Measurements from ENCODE around the gene BCAR3.

BCAR3 gene

DNA sequence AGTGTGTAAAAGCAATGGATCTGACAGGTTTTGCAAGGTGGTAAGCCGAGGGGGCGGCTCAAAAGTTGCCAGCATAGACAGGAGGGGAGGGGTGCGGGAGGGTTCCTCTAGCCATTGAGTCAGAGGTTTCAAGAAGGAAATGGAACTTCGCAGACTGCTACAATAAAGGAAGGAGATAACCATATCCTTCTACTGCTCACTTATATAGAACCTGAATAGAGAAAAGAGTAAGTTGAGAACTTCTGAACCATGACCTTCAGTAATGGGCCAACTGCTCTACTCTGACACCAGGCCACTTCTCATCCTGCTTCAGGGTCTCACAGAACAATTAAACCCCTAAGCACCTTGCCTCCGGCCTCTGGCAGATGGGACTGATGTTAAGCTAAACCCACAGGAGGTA, 26.3 kb upstream of the BCAR3 start:
- Histone ChIP-seq H4K20me1 (ENCODE audit: insufficient read depth, low read length) (no peaks in the 10 kb centered on the region), H3K36me3 (ENCODE audit: insufficient read depth, low read length) (no peaks in the 10 kb centered on the region), H3K27ac (ENCODE audit: low read length) (no peak overlapping the region), H3K79me2 (ENCODE audit: insufficient read depth, low read length) (no peaks in the 10 kb centered on the region), H3K4me2 (ENCODE audit: insufficient read depth, low read length) (no peak overlapping the region), H3K4me3 (ENCODE audit: low read depth in 1 of 2, low read length in 2 of 2) (no peak overlapping the region), H3K9me3 (ENCODE audit: insufficient read depth, low read length, severe bottlenecking) (no peaks in the 10 kb centered on the region), H3K4me1 (ENCODE audit: insufficient read depth, low read length) (peaks cover 9% of the 10 kb centered on the region), H3K27me3 (ENCODE audit: insufficient read depth, low read length, poor library complexity) (no peaks in the 10 kb centered on the region), H3K9ac (ENCODE audit: low read depth, low read length) (no peak overlapping the region), H2AFZ (ENCODE audit: low read depth, low read length) (no peak overlapping the region)
- DNase-seq (no peak), ATAC-seq (ENCODE audit: insufficient read depth, low read depth) (no peak)
- TF ChIP-seq EZH2 (IDR thresholded peaks at IDR 0.05; ENCODE audit: borderline replicate concordance, low read depth, low read length, severe bottlenecking), result no peak
- TF ChIP-seq CTCF (IDR thresholded peaks at IDR 0.05; ENCODE audit: borderline replicate concordance, extremely low read depth, low read length, poor library complexity, severe bottlenecking), result no peak

- no peak for ATAC-seq (ENCODE audit: insufficient read depth, low read depth)
- Histone ChIP-seq H3K9me3 (ENCODE audit: insufficient read depth, low read length, severe bottlenecking) (no peaks in the 10 kb centered on the region), H3K4me3 (ENCODE audit: low read depth in 1 of 2, low read length in 2 of 2) (no peak overlapping the region), H3K4me2 (ENCODE audit: insufficient read depth, low read length) (no peak overlapping the region), H3K27ac (ENCODE audit: low read length) (no peak overlapping the region), H4K20me1 (ENCODE audit: insufficient read depth, low read length) (no peaks in the 10 kb centered on the region), H3K36me3 (ENCODE audit: insufficient read depth, low read length) (no peaks in the 10 kb centered on the region), H3K79me2 (ENCODE audit: insufficient read depth, low read length) (no peaks in the 10 kb centered on the region), H3K27me3 (ENCODE audit: insufficient read depth, low read length, poor library complexity) (no peaks in the 10 kb centered on the region), H3K9ac (ENCODE audit: low read depth, low read length) (no peak overlapping the region), H3K4me1 (ENCODE audit: insufficient read depth, low read length) (no peaks in the 10 kb centered on the region), H2AFZ (ENCODE audit: low read depth, low read length) (no peak overlapping the region)
- TF ChIP-seq EZH2 (IDR thresholded peaks at IDR 0.05; ENCODE audit: borderline replicate concordance, low read depth, low read length, severe bottlenecking) (no peak), CTCF (IDR thresholded peaks at IDR 0.05; ENCODE audit: borderline replicate concordance, extremely low read depth, low read length, poor library complexity, severe bottlenecking) (no peak)
- DNase-seq, result no peak
Observed at GRCh38 chr1:93705892-93706500, 24.4 kb upstream of the BCAR3 start.

GRCh38 chr1:93704052-93704451, 22.4 kb upstream of the BCAR3 start:
- H4K20me1 ChIP-seq (ENCODE audit: insufficient read depth, low read length), result no peaks in the 10 kb centered on the region
- H3K4me2 ChIP-seq (ENCODE audit: insufficient read depth, low read length), result no peak overlapping the region
- no peaks in the 10 kb centered on the region for H3K36me3 ChIP-seq (ENCODE audit: insufficient read depth, low read length)
- ATAC-seq (ENCODE audit: insufficient read depth, low read depth) (no peak), DNase-seq (no peak)
- TF ChIP-seq EZH2 (IDR thresholded peaks at IDR 0.05; ENCODE audit: borderline replicate concordance, low read depth, low read length, severe bottlenecking) (no peak), CTCF (IDR thresholded peaks at IDR 0.05; ENCODE audit: borderline replicate concordance, extremely low read depth, low read length, poor library complexity, severe bottlenecking) (no peak)
- no peak overlapping the region for H3K9ac ChIP-seq (ENCODE audit: low read depth, low read length)
- H3K79me2 ChIP-seq (ENCODE audit: insufficient read depth, low read length), result no peaks in the 10 kb centered on the region
- H3K4me1 ChIP-seq (ENCODE audit: insufficient read depth, low read length), result no peaks in the 10 kb centered on the region
- no peak overlapping the region for H2AFZ ChIP-seq (ENCODE audit: low read depth, low read length)
- H3K27ac ChIP-seq (ENCODE audit: low read length), result no peak overlapping the region
- H3K9me3 ChIP-seq (ENCODE audit: insufficient read depth, low read length, severe bottlenecking), result no peaks in the 10 kb centered on the region
- H3K27me3 ChIP-seq (ENCODE audit: insufficient read depth, low read length, poor library complexity), result no peaks in the 10 kb centered on the region
- H3K4me3 ChIP-seq (ENCODE audit: low read depth in 1 of 2, low read length in 2 of 2), result no peak overlapping the region
